Measurements from ENCODE around the gene RNF4. TPM values are rescaled to one million over a fixed set of nuclear protein-coding genes. Genes with fewer than 3 reads are reported as not detected.

Gene RNF4
- total RNA-seq, 1 donor from 2014 or later = 56.3 TPM

GRCh38 chr4:2503809-2504208 is 34.9 kb downstream of the RNF4 start:
- no peaks in the 10 kb centered on the region for H3K4me1 Mint-ChIP-seq (ENCODE audit: low read depth)
- DNase-seq (ENCODE audit: low spot score) = no peak
- no peak for TF ChIP-seq CTCF (IDR thresholded peaks at IDR 0.05)
- H3K27ac Mint-ChIP-seq (ENCODE audit: unreplicated experiment) = no peak overlapping the region
- peaks cover 16% of the 10 kb centered on the region for H3K36me3 Mint-ChIP-seq (ENCODE audit: low read depth)
- no peaks in the 10 kb centered on the region for H3K27me3 Mint-ChIP-seq (ENCODE audit: low read depth)
- no peak overlapping the region for H3K4me3 Mint-ChIP-seq (ENCODE audit: unreplicated experiment)
- H3K9me3 Mint-ChIP-seq (ENCODE audit: low read depth) = no peaks in the 10 kb centered on the region

- Mint-ChIP-seq H3K27ac (ENCODE audit: unreplicated experiment) (no peak overlapping the region), H3K4me3 (ENCODE audit: unreplicated experiment) (no peak overlapping the region), H3K27me3 (ENCODE audit: low read depth) (no peaks in the 10 kb centered on the region), H3K4me1 (ENCODE audit: low read depth) (no peaks in the 10 kb centered on the region), H3K9me3 (ENCODE audit: low read depth) (no peaks in the 10 kb centered on the region), H3K36me3 (ENCODE audit: low read depth) (peaks cover 10% of the 10 kb centered on the region)
- no peak for DNase-seq (ENCODE audit: low spot score)
- TF ChIP-seq CTCF (IDR thresholded peaks at IDR 0.05) = no peak
These were observed 38.4 kb downstream of the RNF4 start for GRCh38 chr4:2507259-2507658.

GRCh38 chr4:2507855-2508254 is 38.9 kb downstream of the RNF4 start:
- TF ChIP-seq CTCF (IDR thresholded peaks at IDR 0.05) = no peak
- H3K4me1 Mint-ChIP-seq (ENCODE audit: low read depth) = no peaks in the 10 kb centered on the region
- H3K27me3 Mint-ChIP-seq (ENCODE audit: low read depth) = no peaks in the 10 kb centered on the region
- no peak for DNase-seq (ENCODE audit: low spot score)
- H3K27ac Mint-ChIP-seq (ENCODE audit: unreplicated experiment) = no peak overlapping the region
- peaks cover 11% of the 10 kb centered on the region for H3K36me3 Mint-ChIP-seq (ENCODE audit: low read depth)
- no peaks in the 10 kb centered on the region for H3K9me3 Mint-ChIP-seq (ENCODE audit: low read depth)
- no peak overlapping the region for H3K4me3 Mint-ChIP-seq (ENCODE audit: unreplicated experiment)

GRCh38 chr4:2510351-2511259 is 41.7 kb downstream of the RNF4 start:
- H3K4me1 Mint-ChIP-seq (ENCODE audit: low read depth) = no peaks in the 10 kb centered on the region
- no peak for DNase-seq (ENCODE audit: low spot score)
- H3K9me3 Mint-ChIP-seq (ENCODE audit: low read depth) = no peaks in the 10 kb centered on the region
- no peak for TF ChIP-seq CTCF (IDR thresholded peaks at IDR 0.05)
- H3K27ac Mint-ChIP-seq (ENCODE audit: unreplicated experiment) = no peak overlapping the region
- peaks cover 21% of the 10 kb centered on the region for H3K36me3 Mint-ChIP-seq (ENCODE audit: low read depth)
- no peaks in the 10 kb centered on the region for H3K27me3 Mint-ChIP-seq (ENCODE audit: low read depth)
- no peak overlapping the region for H3K4me3 Mint-ChIP-seq (ENCODE audit: unreplicated experiment)

GRCh38 chr4:2511645-2512131 is 42.8 kb downstream of the RNF4 start:
- Mint-ChIP-seq H3K36me3 (ENCODE audit: low read depth) (peaks cover 19% of the 10 kb centered on the region), H3K27me3 (ENCODE audit: low read depth) (no peaks in the 10 kb centered on the region), H3K9me3 (ENCODE audit: low read depth) (no peaks in the 10 kb centered on the region), H3K4me3 (ENCODE audit: unreplicated experiment) (no peak overlapping the region), H3K27ac (ENCODE audit: unreplicated experiment) (no peak overlapping the region), H3K4me1 (ENCODE audit: low read depth) (no peaks in the 10 kb centered on the region)
- TF ChIP-seq CTCF (IDR thresholded peaks at IDR 0.05) = no peak
- no peak for DNase-seq (ENCODE audit: low spot score)
